Limb (tissue), 2 donors: ENCODE measurements around the gene ZFP36L2.

ENCODE experiments used
- DNase-seq, 2 donors: peaks; one replicate each; pipeline ENCODE4 v3.0.0-alpha.2; 2016; ENCODE audit errors: extremely low spot score in 2 of 2

ZFP36L2 gene

GRCh38 chr2:43248621-43249020 is 22.2 kb upstream of the ZFP36L2 start:
- no peak for DNase-seq

- DNase-seq: no peak
Observed at GRCh38 chr2:43246641-43247040, 20.2 kb upstream of the ZFP36L2 start.

GRCh38 chr2:43241558-43241957 is 15.2 kb upstream of the ZFP36L2 start:
- DNase-seq: peak in 1 of 2 donors; percentile 38

- no peak for DNase-seq
Observed at GRCh38 chr2:43240766-43241150, 14.4 kb upstream of the ZFP36L2 start.

GRCh38 chr2:43239981-43240765 is 13.8 kb upstream of the ZFP36L2 start:
- peak in 1 of 2 donors; percentile 6 for DNase-seq

GRCh38 chr2:43238813-43239212 is 12.4 kb upstream of the ZFP36L2 start:
- DNase-seq: no peak

GRCh38 chr2:43238176-43238575 is 11.8 kb upstream of the ZFP36L2 start:
- DNase-seq: no peak

- DNase-seq: no peak
Observed at GRCh38 chr2:43233218-43234212, 7.1 kb upstream of the ZFP36L2 start.

- DNase-seq: no peak
Observed at GRCh38 chr2:43230951-43231827, 4.8 kb upstream of the ZFP36L2 start.

- DNase-seq: no peak
Observed at GRCh38 chr2:43230351-43230885, 4.0 kb upstream of the ZFP36L2 start.

- DNase-seq: no peak
Observed at GRCh38 chr2:43228756-43229659, 2.6 kb upstream of the ZFP36L2 start.

- DNase-seq: no peak
Observed at GRCh38 chr2:43228321-43228751, 1.9 kb upstream of the ZFP36L2 start.

- DNase-seq: no peak
Observed at GRCh38 chr2:43227830-43228281, 1.4 kb upstream of the ZFP36L2 start.

- peak; percentile 73 to 88 for DNase-seq
Observed at GRCh38 chr2:43226955-43227829, 786 bp upstream of the ZFP36L2 start.

GRCh38 chr2:43225788-43226557 is 433 bp downstream of the ZFP36L2 start:
- no peak for DNase-seq

- DNase-seq: peak; percentile 56 to 84
Observed at GRCh38 chr2:43225093-43225787, 1.2 kb downstream of the ZFP36L2 start.

GRCh38 chr2:43224571-43225092 is 1.8 kb downstream of the ZFP36L2 start:
- DNase-seq: no peak
